NCI-H510A (cell line): ENCODE results near the gene NCAPG2.

ENCODE experiments used
- DNase-seq: peaks from one replicate; lab custom pipeline; 2025; lab: John Stamatoyannopoulos, UW

NCAPG2 gene

GRCh38 chr7:158595068-158595467 is 109.5 kb downstream of the NCAPG2 start:
- no peak for DNase-seq

GRCh38 chr7:158592541-158592940 is 112.1 kb downstream of the NCAPG2 start:
- no peak for DNase-seq

- no peak for DNase-seq
Observed at GRCh38 chr7:158591944-158592343, 112.7 kb downstream of the NCAPG2 start.

- DNase-seq: no peak
Observed at GRCh38 chr7:158590181-158590530, 114.4 kb downstream of the NCAPG2 start.

GRCh38 chr7:158589653-158590052 is 115.0 kb downstream of the NCAPG2 start:
- DNase-seq: no peak

GRCh38 chr7:158588878-158589442 is 115.6 kb downstream of the NCAPG2 start:
- no peak for DNase-seq

- no peak for DNase-seq
Observed at GRCh38 chr7:158588085-158588877, 116.3 kb downstream of the NCAPG2 start.

GRCh38 chr7:158587162-158588084 is 117.2 kb downstream of the NCAPG2 start, which contains the start of gene PTPRN2:
Gene PTPRN2 (minus strand): TSS chr7:158587823.
- peak; percentile 58 for DNase-seq

- no peak for DNase-seq
Observed at GRCh38 chr7:158586499-158587161, 118.0 kb downstream of the NCAPG2 start.

GRCh38 chr7:158585721-158586498 is 118.7 kb downstream of the NCAPG2 start:
- peak; percentile 42 for DNase-seq

GRCh38 chr7:158584407-158584806 is 120.2 kb downstream of the NCAPG2 start:
- DNase-seq: no peak

GRCh38 chr7:158583810-158584209 is 120.8 kb downstream of the NCAPG2 start:
- DNase-seq: no peak

- DNase-seq: no peak
Observed at GRCh38 chr7:158583143-158583542, 121.5 kb downstream of the NCAPG2 start.

- DNase-seq: no peak
Observed at GRCh38 chr7:158582089-158582456, 122.5 kb downstream of the NCAPG2 start.

- peak; percentile 80 for DNase-seq
Observed at GRCh38 chr7:158581440-158582088, 123.0 kb downstream of the NCAPG2 start.
